Breast epithelium (tissue), 4 donors: ENCODE data around the gene TRIM72. TPM values are rescaled to one million over a fixed set of nuclear protein-coding genes. Genes with fewer than 3 reads are reported as not detected.

ENCODE experiments used
- DNase-seq, 2 donors: peaks; one replicate each; pipeline ENCODE4 v3.0.0-alpha.2; 2019; ENCODE audit warnings: low spot score in 2 of 2
- H3K27ac ChIP-seq, 2 donors: fragments of 200-600 bp; sonication (generic) in 1 of 2; one replicate each; pipeline ENCODE4 v1.5.1; 2016 to 2019; ENCODE audit warnings: mild to moderate bottlenecking in 1 of 2
- H3K27me3 ChIP-seq, 2 donors: fragments of 200-600 bp; sonication (generic) in 1 of 2; one replicate each; pipeline versions ENCODE4 v1.5.1 to v1.6.0; 2017 to 2019; ENCODE audit warnings: control low read depth in 1 of 2, mild to moderate bottlenecking in 1 of 2
- H3K36me3 ChIP-seq: fragments of 200-600 bp; one replicate; pipeline ENCODE4 v1.5.1; 2019
- H3K4me1 ChIP-seq, 2 donors: fragments of 200-600 bp; sonication (generic); one replicate each; pipeline ENCODE4 v1.5.1; 2016 to 2019; ENCODE audit warnings: control low read depth in 1 of 2
- H3K4me3 ChIP-seq, 3 donors: fragments of 200-600 bp; sonication (generic); 1 replicate in 2 of 3; 2 replicates in 1 of 3; pipeline ENCODE4 v1.5.1; 2016 to 2019; ENCODE audit warnings: mild to moderate bottlenecking in 3 of 3, moderate library complexity in 2 of 3
- H3K9me3 ChIP-seq, 2 donors: fragments of 200-600 bp; sonication (generic) in 1 of 2; one replicate each; pipeline ENCODE4 v1.5.1; 2016 to 2019; ENCODE audit warnings: control low read depth in 1 of 2
- POLR2A ChIP-seq: fragments of 450-650 bp; IDR thresholded peaks from one replicate; pipeline ENCODE4 v1.6.1; 2016; ENCODE audit warnings: antibody characterized with exemption, mild to moderate bottlenecking, moderate library complexity
- POLR2AphosphoS5 ChIP-seq, 3 donors: sonication (generic); formaldehyde crosslinking; IDR thresholded peaks; one replicate each; pipeline ENCODE4 v1.6.1; 2017; ENCODE audit warnings: antibody characterized with exemption in 3 of 3
- intact Hi-C: fragments of 100-400 bp; cut with DNase I; formaldehyde crosslinking; loops from one replicate; pipeline ENCODE4 v1.15.1; 2023; ENCODE audit warnings: low total_unique reads
- total RNA-seq, 3 donors: library from RNA; depleted of rRNA; stranded (reverse); fragments of >200 nt; gene quantifications; one replicate each; pipeline ENCODE4 v1.1.0, GENCODE V29; 2016
- TF ChIP-seq, protein P1 (sequence below), 3 donors: fragments of 450-650 bp; IDR thresholded peaks; one replicate each; pipeline ENCODE4 v1.5.1; 2016 to 2017; ENCODE audit warnings: antibody characterized with exemption in 3 of 3, mild to moderate bottlenecking in 3 of 3, moderate library complexity in 3 of 3

The TRIM72 gene
- total RNA-seq, 3 donors from 2014 or later = under 0.01 TPM; not detected in 1

DNA sequence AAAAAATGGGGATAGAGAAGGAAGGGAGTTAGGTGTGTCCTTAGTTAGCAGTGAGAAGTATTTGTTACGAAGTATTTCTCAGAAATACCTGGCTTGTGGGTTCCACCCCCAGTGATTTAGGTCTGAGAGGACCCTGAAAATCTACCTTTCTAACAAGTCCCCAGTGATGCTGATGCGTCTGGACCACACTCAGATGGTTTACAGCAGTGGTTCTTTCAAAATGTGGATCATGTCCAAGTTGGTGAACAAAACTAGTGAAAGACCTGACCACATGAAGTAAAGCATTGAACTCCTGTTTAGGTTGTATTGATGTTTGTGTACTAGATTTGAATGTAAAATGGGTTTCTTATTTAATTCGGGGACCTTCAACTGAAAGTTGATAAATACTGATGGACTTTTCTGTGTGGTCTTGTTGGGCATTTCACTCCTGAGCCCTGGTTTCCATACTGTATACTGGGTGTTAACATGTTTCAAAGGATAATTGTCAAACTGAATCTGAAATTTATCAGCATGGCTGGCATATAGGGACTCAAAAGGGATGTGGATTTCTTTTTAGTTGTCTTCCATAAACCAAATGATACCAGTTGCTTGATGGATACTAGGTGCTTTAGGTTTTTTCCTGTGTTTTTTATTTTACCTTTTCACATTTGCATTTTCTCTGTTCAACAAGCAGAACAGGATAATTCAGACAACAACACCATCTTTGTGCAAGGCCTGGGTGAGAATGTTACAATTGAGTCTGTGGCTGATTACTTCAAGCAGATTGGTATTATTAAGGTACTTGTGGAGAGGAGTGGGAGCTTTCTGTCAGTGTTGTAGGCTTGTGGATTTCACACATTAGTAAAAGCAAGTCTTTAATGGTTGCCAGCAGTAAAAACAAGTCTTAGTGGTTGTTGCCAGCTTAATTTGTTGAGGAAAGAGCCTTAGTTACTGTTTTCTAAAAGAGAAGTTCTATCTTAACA is 25.2 kb upstream of the TRIM72 start:
- intact Hi-C loops = no loop called here
- peaks cover 28% of the 10 kb centered on the region for H3K36me3 ChIP-seq
- TF ChIP-seq, protein P1, sequence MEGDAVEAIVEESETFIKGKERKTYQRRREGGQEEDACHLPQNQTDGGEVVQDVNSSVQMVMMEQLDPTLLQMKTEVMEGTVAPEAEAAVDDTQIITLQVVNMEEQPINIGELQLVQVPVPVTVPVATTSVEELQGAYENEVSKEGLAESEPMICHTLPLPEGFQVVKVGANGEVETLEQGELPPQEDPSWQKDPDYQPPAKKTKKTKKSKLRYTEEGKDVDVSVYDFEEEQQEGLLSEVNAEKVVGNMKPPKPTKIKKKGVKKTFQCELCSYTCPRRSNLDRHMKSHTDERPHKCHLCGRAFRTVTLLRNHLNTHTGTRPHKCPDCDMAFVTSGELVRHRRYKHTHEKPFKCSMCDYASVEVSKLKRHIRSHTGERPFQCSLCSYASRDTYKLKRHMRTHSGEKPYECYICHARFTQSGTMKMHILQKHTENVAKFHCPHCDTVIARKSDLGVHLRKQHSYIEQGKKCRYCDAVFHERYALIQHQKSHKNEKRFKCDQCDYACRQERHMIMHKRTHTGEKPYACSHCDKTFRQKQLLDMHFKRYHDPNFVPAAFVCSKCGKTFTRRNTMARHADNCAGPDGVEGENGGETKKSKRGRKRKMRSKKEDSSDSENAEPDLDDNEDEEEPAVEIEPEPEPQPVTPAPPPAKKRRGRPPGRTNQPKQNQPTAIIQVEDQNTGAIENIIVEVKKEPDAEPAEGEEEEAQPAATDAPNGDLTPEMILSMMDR (IDR thresholded peaks at IDR 0.05) = no peak
- TF ChIP-seq POLR2AphosphoS5 (IDR thresholded peaks at IDR 0.05) (no peak), POLR2A (no peak)

DNA sequence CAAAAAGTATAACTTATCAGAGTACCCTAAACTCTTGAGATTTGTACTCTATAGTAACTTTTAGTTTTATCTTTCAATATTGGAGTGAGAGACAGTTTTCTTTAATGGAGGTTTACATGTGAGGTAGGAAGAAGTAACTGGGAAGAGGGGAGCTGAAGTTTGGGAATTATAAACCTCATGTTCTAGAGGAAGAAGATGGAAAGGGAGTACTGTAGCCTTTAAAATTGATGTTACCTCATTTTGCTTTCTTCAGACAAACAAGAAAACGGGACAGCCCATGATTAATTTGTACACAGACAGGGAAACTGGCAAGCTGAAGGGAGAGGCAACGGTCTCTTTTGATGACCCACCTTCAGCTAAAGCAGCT is 24.5 kb upstream of the TRIM72 start:
- no peaks in the 10 kb centered on the region for H3K4me1 ChIP-seq
- H3K27ac ChIP-seq = no peak overlapping the region
- TF ChIP-seq, protein P1 (IDR thresholded peaks at IDR 0.05) = no peak
- intact Hi-C loops = no loop called here
- H3K36me3 ChIP-seq = peaks cover 28% of the 10 kb centered on the region
- H3K4me3 ChIP-seq = no peak overlapping the region
- H3K27me3 ChIP-seq = no peaks in the 10 kb centered on the region
- H3K9me3 ChIP-seq = no peaks in the 10 kb centered on the region
- no peak for DNase-seq

More for the DNA sequence above, 25.2 kb upstream of the TRIM72 start:
- H3K27me3 ChIP-seq = no peaks in the 10 kb centered on the region
- no peak overlapping the region for H3K4me3 ChIP-seq
- H3K9me3 ChIP-seq = no peaks in the 10 kb centered on the region
- DNase-seq = no peak
- no peak overlapping the region for H3K27ac ChIP-seq
- no peaks in the 10 kb centered on the region for H3K4me1 ChIP-seq

DNA sequence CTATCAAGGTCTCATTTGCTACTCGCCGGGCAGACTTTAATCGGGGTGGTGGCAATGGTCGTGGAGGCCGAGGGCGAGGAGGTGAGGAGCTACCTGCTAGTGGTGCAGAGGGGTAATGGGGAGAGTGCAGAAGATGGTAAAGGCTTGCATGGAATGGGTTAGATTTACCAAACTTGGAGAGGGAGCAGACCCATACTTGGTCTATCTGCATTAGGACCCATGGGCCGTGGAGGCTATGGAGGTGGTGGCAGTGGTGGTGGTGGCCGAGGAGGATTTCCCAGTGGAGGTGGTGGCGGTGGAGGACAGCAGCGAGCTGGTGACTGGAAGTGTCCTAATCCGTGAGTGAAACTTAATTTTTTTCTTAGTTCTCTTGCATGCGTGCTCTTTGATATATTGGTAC is 23.9 kb upstream of the TRIM72 start:
- Histone ChIP-seq H3K4me1 (no peaks in the 10 kb centered on the region), H3K36me3 (peaks cover 27% of the 10 kb centered on the region), H3K4me3 (no peak overlapping the region), H3K9me3 (no peaks in the 10 kb centered on the region), H3K27me3 (no peaks in the 10 kb centered on the region), H3K27ac (no peak overlapping the region)
- no peak for TF ChIP-seq POLR2AphosphoS5 (IDR thresholded peaks at IDR 0.05)
- no peak for DNase-seq
- intact Hi-C loops = no loop called here

DNA sequence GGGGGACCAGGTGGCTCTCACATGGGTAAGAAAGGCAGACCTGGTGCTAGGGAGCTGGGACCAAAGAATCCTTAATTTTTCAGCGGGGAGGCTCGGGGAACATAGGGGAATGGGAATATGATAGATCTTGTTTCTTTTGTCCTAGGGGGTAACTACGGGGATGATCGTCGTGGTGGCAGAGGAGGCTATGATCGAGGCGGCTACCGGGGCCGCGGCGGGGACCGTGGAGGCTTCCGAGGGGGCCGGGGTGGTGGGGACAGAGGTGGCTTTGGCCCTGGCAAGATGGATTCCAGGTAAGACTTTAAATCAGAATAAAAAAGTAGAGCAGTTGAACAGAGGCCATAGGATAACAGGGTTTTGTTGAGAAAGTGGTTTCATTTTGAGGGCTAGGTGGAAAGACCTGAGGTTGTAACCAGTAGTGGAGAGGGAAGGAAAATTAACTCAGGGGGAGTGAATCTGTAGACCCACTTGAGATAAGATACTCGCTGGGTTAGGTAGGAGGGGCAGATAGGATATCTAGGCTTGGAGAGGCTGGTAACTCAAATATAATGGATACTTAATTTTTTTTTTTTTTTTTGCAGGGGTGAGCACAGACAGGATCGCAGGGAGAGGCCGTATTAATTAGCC is 23.0 kb upstream of the TRIM72 start:
- no peak overlapping the region for H3K4me3 ChIP-seq
- H3K27ac ChIP-seq = no peak overlapping the region
- H3K27me3 ChIP-seq = no peaks in the 10 kb centered on the region
- H3K4me1 ChIP-seq = no peaks in the 10 kb centered on the region
- H3K9me3 ChIP-seq = no peaks in the 10 kb centered on the region
- DNase-seq = no peak
- intact Hi-C loops = no loop called here
- TF ChIP-seq, protein P1 (IDR thresholded peaks at IDR 0.05) = no peak
- TF ChIP-seq POLR2A = no peak
- TF ChIP-seq POLR2AphosphoS5 (IDR thresholded peaks at IDR 0.05) = no peak
- peaks cover 22% of the 10 kb centered on the region for H3K36me3 ChIP-seq

- intact Hi-C loops = no loop called here
- H3K36me3 ChIP-seq = peaks cover 18% of the 10 kb centered on the region
- TF ChIP-seq, protein P1 (IDR thresholded peaks at IDR 0.05) = no peak
- no peak for TF ChIP-seq POLR2A
- no peak for TF ChIP-seq POLR2AphosphoS5 (IDR thresholded peaks at IDR 0.05)
- H3K4me3 ChIP-seq = no peak overlapping the region
- H3K27ac ChIP-seq = no peak overlapping the region
- H3K4me1 ChIP-seq = no peaks in the 10 kb centered on the region
- H3K9me3 ChIP-seq = no peaks in the 10 kb centered on the region
- DNase-seq = no peak
- no peaks in the 10 kb centered on the region for H3K27me3 ChIP-seq
Observed at GRCh38 chr16:31191697-31192428, 22.1 kb upstream of the TRIM72 start.
